Activated B cell treated with CpG ODN at 0.5 μM for 24 hours (primary cell): Measurements from ENCODE around the gene TCF4. TPM values are rescaled to one million over a fixed set of nuclear protein-coding genes. Genes with fewer than 3 reads are reported as not detected.
"Not testable (repeated sequence)": the region's sequence is repeated elsewhere in the genome, so short reads cannot be mapped to it uniquely, and the experiment has no call there.

Experiments
- ATAC-seq: fragments of 200-7000 bp; cut with Tn5 transposase; one replicate; pipeline ENCODE4 v1.10.0; 2021; ENCODE audit warnings: low read depth, mild to moderate bottlenecking, moderate library complexity
- CTCF ChIA-PET: fragments of 350-600 bp; sonication (Branson Sonifier 250); formaldehyde crosslinking; loops from one replicate; lab custom pipeline; 2021; ENCODE audit warnings: antibody characterized with exemption; lab: Charles Lee
- POLR2A ChIA-PET: fragments of 350-600 bp; sonication (Branson Sonifier 250); formaldehyde crosslinking; loops from one replicate; lab custom pipeline; 2021; ENCODE audit warnings: antibody characterized with exemption; lab: Charles Lee
- DNase-seq: peaks from one replicate; pipeline ENCODE4 v3.0.0; 2022
- H3K27ac Mint-ChIP-seq: one replicate; pipeline ENCODE4 v1.8.0; 2020; ENCODE audit warnings: mixed read lengths
- H3K27me3 Mint-ChIP-seq: one replicate; pipeline ENCODE4 v1.8.0; 2021; ENCODE audit warnings: mixed read lengths
- H3K36me3 Mint-ChIP-seq: one replicate; pipeline ENCODE4 v1.8.0; 2021; ENCODE audit warnings: low read depth, mixed read lengths
- H3K4me1 Mint-ChIP-seq: one replicate; pipeline ENCODE4 v1.8.0; 2021; ENCODE audit warnings: mixed read lengths
- H3K4me3 Mint-ChIP-seq: one replicate; pipeline ENCODE4 v1.8.0; 2020; ENCODE audit warnings: mild to moderate bottlenecking, mixed read lengths
- H3K9me3 Mint-ChIP-seq: one replicate; pipeline ENCODE4 v1.8.0; 2020; ENCODE audit warnings: mixed read lengths
- CTCF ChIP-seq: fragments of 200-600 bp; IDR thresholded peaks from one replicate; pipeline ENCODE4 v1.8.0; 2022; ENCODE audit warnings: antibody characterized with exemption, mild to moderate bottlenecking
- intact Hi-C: fragments of 100-400 bp; cut with micrococcal nuclease; formaldehyde crosslinking; loops from one replicate; pipeline ENCODE4 v1.15.1; 2024
- total RNA-seq: library from RNA; stranded (reverse); gene quantifications from 2 replicates; pipeline ENCODE4 v1.2.3, GENCODE V29; 2022

Gene TCF4
- total RNA-seq, 1 donor from 2014 or later, result 270 TPM

- CTCF ChIA-PET, result no interaction called here
- H3K27ac Mint-ChIP-seq, result no peak overlapping the region
- intact Hi-C loops, result loop anchor here (1.0 kb wide), 1 partner anchor 8 kb away; no protein-coding TSS in a partner anchor
These were observed 114.9 kb downstream of the TCF4 start for GRCh38 chr18:55473058-55473457.

GRCh38 chr18:55470826-55471225, 117.2 kb downstream of the TCF4 start:
- ChIA-PET POLR2A (interaction anchor here (0.7 kb wide), 1 partner anchor 22 kb away, joined by 8 read pairs; no protein-coding TSS in a partner anchor), CTCF (no interaction called here)
- DNase-seq, result no peak
- Mint-ChIP-seq H3K27me3 (no peaks in the 10 kb centered on the region), H3K4me3 (no peak overlapping the region), H3K4me1 (peaks cover 21% of the 10 kb centered on the region), H3K27ac (no peak overlapping the region), H3K36me3 (no peaks in the 10 kb centered on the region), H3K9me3 (no peaks in the 10 kb centered on the region)
- intact Hi-C loops, result no loop called here
- TF ChIP-seq CTCF, result no peak
- ATAC-seq, result no peak

More at GRCh38 chr18:55473058-55473457, 114.9 kb downstream of the TCF4 start:
- Mint-ChIP-seq H3K4me3 (no peak overlapping the region), H3K36me3 (peaks cover 2% of the 10 kb centered on the region), H3K9me3 (no peaks in the 10 kb centered on the region), H3K27me3 (no peaks in the 10 kb centered on the region), H3K4me1 (peaks cover 23% of the 10 kb centered on the region)
- POLR2A ChIA-PET, result no interaction called here
- no peak for TF ChIP-seq CTCF
- DNase-seq (no peak), ATAC-seq (no peak)

GRCh38 chr18:55469134-55469533, 118.9 kb downstream of the TCF4 start:
- ATAC-seq, intact Hi-C loops, H3K4me3 Mint-ChIP-seq, H3K36me3 Mint-ChIP-seq, CTCF ChIA-PET, H3K27me3 Mint-ChIP-seq, H3K9me3 Mint-ChIP-seq, H3K27ac Mint-ChIP-seq, DNase-seq: not testable (repeated sequence)
- POLR2A ChIA-PET, result interaction anchor here (0.6 kb wide), 2 partner anchors 37 to 118 kb away, joined by 4 to 6 read pairs; no protein-coding TSS in a partner anchor
- peaks cover 36% of the 10 kb centered on the region for H3K4me1 Mint-ChIP-seq

- peak overlapping the region; percentile 9 for H3K27ac Mint-ChIP-seq
- no peaks in the 10 kb centered on the region for H3K9me3 Mint-ChIP-seq
- no peaks in the 10 kb centered on the region for H3K27me3 Mint-ChIP-seq
- ChIA-PET POLR2A (no interaction called here), CTCF (interaction anchor here (0.6 kb wide), 1 partner anchor 591 kb away, joined by 3 read pairs; no protein-coding TSS in a partner anchor)
- no peaks in the 10 kb centered on the region for H3K36me3 Mint-ChIP-seq
- H3K4me1 Mint-ChIP-seq, result peaks cover 43% of the 10 kb centered on the region
- no peak for DNase-seq
- TF ChIP-seq CTCF, result no peak
- ATAC-seq, result no peak
- intact Hi-C loops, result no loop called here
- H3K4me3 Mint-ChIP-seq, result no peak overlapping the region
These were observed 121.2 kb downstream of the TCF4 start for GRCh38 chr18:55466789-55467188.

- no peak for TF ChIP-seq CTCF
- ATAC-seq, result peak; percentile 92
- H3K9me3 Mint-ChIP-seq, result no peaks in the 10 kb centered on the region
- peaks cover 40% of the 10 kb centered on the region for H3K4me1 Mint-ChIP-seq
- H3K27ac Mint-ChIP-seq, result peak overlapping the region; percentile 66
- DNase-seq, result no peak
- CTCF ChIA-PET, result interaction anchor here (0.8 kb wide), 1 partner anchor 18 kb away, joined by 3 read pairs; no protein-coding TSS in a partner anchor
- H3K27me3 Mint-ChIP-seq, result no peaks in the 10 kb centered on the region
- H3K36me3 Mint-ChIP-seq, result peaks cover 4% of the 10 kb centered on the region
- H3K4me3 Mint-ChIP-seq, result no peak overlapping the region
- intact Hi-C loops, result loop anchor here (1.0 to 2.0 kb wide), 2 partner anchors 8 to 45 kb away; no protein-coding TSS in a partner anchor
- POLR2A ChIA-PET, result interaction anchor here (0.7 to 1.0 kb wide), 3 partner anchors 42 to 314 kb away, joined by 3 to 4 read pairs (median 3); no protein-coding TSS in a partner anchor
These were observed 122.7 kb downstream of the TCF4 start for GRCh38 chr18:55465313-55465712.
